ENCODE results near the gene MLH1. TPM values are rescaled to one million over a fixed set of nuclear protein-coding genes. Genes with fewer than 3 reads are reported as not detected.

The MLH1 gene
- total RNA-seq, 1 experiment from 2014 or later: 65.0 TPM

GRCh38 chr3:37024092-37024491 is 30.8 kb downstream of the MLH1 start:
- Mint-ChIP-seq H3K4me1 (ENCODE audit: insufficient read depth, unreplicated experiment) (no peaks in the 10 kb centered on the region), H3K36me3 (ENCODE audit: insufficient read depth, unreplicated experiment) (peaks cover 99% of the 10 kb centered on the region), H3K27ac (ENCODE audit: low read depth, unreplicated experiment) (no peak overlapping the region), H3K9me3 (ENCODE audit: unreplicated experiment) (peaks cover 9% of the 10 kb centered on the region), H3K4me3 (ENCODE audit: unreplicated experiment) (no peak overlapping the region), H3K27me3 (ENCODE audit: insufficient read depth, unreplicated experiment) (no peaks in the 10 kb centered on the region)
- ChIA-PET POLR2A (interaction anchor here (0.9 kb wide), 1 partner anchor 10 kb away, joined by 3 read pairs; no protein-coding TSS in a partner anchor), CTCF (interaction anchor here (0.6 to 1.6 kb wide), 5 partner anchors 13 to 980 kb away, joined by 3 to 11 read pairs (median 3); no protein-coding TSS in a partner anchor)
- no TSS peak for BruUV-seq (replicated peaks)
- TF ChIP-seq CTCF (IDR thresholded peaks at IDR 0.05; ENCODE audit: unreplicated experiment): peak; percentile 19
- intact Hi-C loops (cut with micrococcal nuclease): loop anchor here (1.0 kb wide), 1 partner anchor 189 kb away; no protein-coding TSS in a partner anchor
- peak; percentile 8 for DNase-seq (ENCODE audit: unreplicated experiment)

- POLR2A ChIA-PET: interaction anchor here (1.4 kb wide), 1 partner anchor 29 kb away, joined by 5 read pairs; no protein-coding TSS in a partner anchor
Measured at GRCh38 chr3:37024820-37025405, 31.6 kb downstream of the MLH1 start.

GRCh38 chr3:37025561-37026335 is 32.4 kb downstream of the MLH1 start:
- POLR2A ChIA-PET: interaction anchor here (1.4 kb wide), 1 partner anchor 29 kb away, joined by 5 read pairs; no protein-coding TSS in a partner anchor

More at GRCh38 chr3:37024820-37025405, 31.6 kb downstream of the MLH1 start:
- no peak for TF ChIP-seq CTCF (IDR thresholded peaks at IDR 0.05; ENCODE audit: unreplicated experiment)
- no peak for DNase-seq (ENCODE audit: unreplicated experiment)
- Mint-ChIP-seq H3K36me3 (ENCODE audit: insufficient read depth, unreplicated experiment) (peaks cover 99% of the 10 kb centered on the region), H3K9me3 (ENCODE audit: unreplicated experiment) (peaks cover 9% of the 10 kb centered on the region), H3K27ac (ENCODE audit: low read depth, unreplicated experiment) (no peak overlapping the region), H3K4me1 (ENCODE audit: insufficient read depth, unreplicated experiment) (no peaks in the 10 kb centered on the region), H3K4me3 (ENCODE audit: unreplicated experiment) (no peak overlapping the region), H3K27me3 (ENCODE audit: insufficient read depth, unreplicated experiment) (no peaks in the 10 kb centered on the region)
- intact Hi-C loops (cut with micrococcal nuclease): loop anchor here (1.0 kb wide), 1 partner anchor 188 kb away; no protein-coding TSS in a partner anchor
- CTCF ChIA-PET: interaction anchor here (1.1 to 1.8 kb wide), 6 partner anchors 10 to 979 kb away, joined by 3 to 11 read pairs (median 4); no protein-coding TSS in a partner anchor
- BruUV-seq (replicated peaks): no TSS peak

More at GRCh38 chr3:37025561-37026335, 32.4 kb downstream of the MLH1 start:
- peaks cover 9% of the 10 kb centered on the region for H3K9me3 Mint-ChIP-seq (ENCODE audit: unreplicated experiment)
- no TSS peak for BruUV-seq (replicated peaks)
- intact Hi-C loops (cut with micrococcal nuclease): no loop called here
- no peaks in the 10 kb centered on the region for H3K27me3 Mint-ChIP-seq (ENCODE audit: insufficient read depth, unreplicated experiment)
- TF ChIP-seq CTCF (IDR thresholded peaks at IDR 0.05; ENCODE audit: unreplicated experiment): no peak
- DNase-seq (ENCODE audit: unreplicated experiment): no peak
- H3K27ac Mint-ChIP-seq (ENCODE audit: low read depth, unreplicated experiment): no peak overlapping the region
- no peak overlapping the region for H3K4me3 Mint-ChIP-seq (ENCODE audit: unreplicated experiment)
- peaks cover 99% of the 10 kb centered on the region for H3K36me3 Mint-ChIP-seq (ENCODE audit: insufficient read depth, unreplicated experiment)
- H3K4me1 Mint-ChIP-seq (ENCODE audit: insufficient read depth, unreplicated experiment): no peaks in the 10 kb centered on the region
- CTCF ChIA-PET: interaction anchor here (0.6 to 1.8 kb wide), 6 partner anchors 9 to 862 kb away, joined by 3 to 11 read pairs (median 4); no protein-coding TSS in a partner anchor
